Measurements from ENCODE around the gene CT45A2.
"Not testable (repeated sequence)": the region's sequence is repeated elsewhere in the genome, so short reads cannot be mapped to it uniquely, and the experiment has no call there.

GRCh38 chrX:135768091-135768490 lies 51.7 kb downstream of the CT45A2 start, which contains the start of gene CT45A3:
- not testable (repeated sequence) for TF ChIP-seq POLR2AphosphoS5 (IDR thresholded peaks at IDR 0.05; ENCODE audit: low read length); POLR2A (IDR thresholded peaks at IDR 0.05; ENCODE audit: low read depth, low read length); TAF1 (IDR thresholded peaks at IDR 0.05; ENCODE audit: borderline replicate concordance, low read depth, low read length); CEBPB (IDR thresholded peaks at IDR 0.05; ENCODE audit: borderline replicate concordance in 1 of 2, low read depth in 2 of 2, low read length in 2 of 2); EZH2 (IDR thresholded peaks at IDR 0.05; ENCODE audit: borderline replicate concordance, control insufficient read depth, low read depth, low read length); FOS (IDR thresholded peaks at IDR 0.05; ENCODE audit: borderline replicate concordance, extremely low read depth, insufficient read length)

All from GM12878 (cell line).